HepG2 (cell line): Measurements from ENCODE around the gene MSMP. TPM values are rescaled to one million over a fixed set of nuclear protein-coding genes. Genes with fewer than 3 reads are reported as not detected.

Source experiments
- CBX1 ChIP-seq: IDR thresholded peaks from one replicate; pipeline ENCODE4 v1.6.1; 2016; ENCODE audit warnings: antibody characterized with exemption, low read depth
- CEBPG ChIP-seq: IDR thresholded peaks from 2 replicates; pipeline ENCODE4 v1.6.1; 2016
- ETV6 ChIP-seq: sonication (generic); formaldehyde crosslinking; conservative IDR thresholded peaks from 2 replicates; pipeline ENCODE4 v1.4.0; 2020; ENCODE audit warnings: missing genetic modification reagents
- GPN1 ChIP-seq: sonication (generic); formaldehyde crosslinking; IDR thresholded peaks from 2 replicates; pipeline ENCODE4 v1.5.1; 2020; ENCODE audit warnings: missing genetic modification reagents, borderline replicate concordance
- HCFC1 ChIP-seq: fragments of 150-350 bp; IDR thresholded peaks from 2 replicates; pipeline ENCODE4 v1.6.1; 2014; ENCODE audit warnings: low read depth, low read length
- HES4 ChIP-seq: sonication (generic); formaldehyde crosslinking; IDR thresholded peaks from 2 replicates; pipeline ENCODE4 v1.9.0; 2021; ENCODE audit warnings: mild to moderate bottlenecking, missing genetic modification reagents, borderline replicate concordance
- HNRNPLL ChIP-seq: fragments of 200-400 bp; formaldehyde crosslinking; IDR thresholded peaks from 2 replicates; pipeline ENCODE4 v1.6.1; 2017; ENCODE audit warnings: mild to moderate bottlenecking, low read depth, low read length; ENCODE audit not compliant: poor library complexity, severe bottlenecking
- HOXD1 ChIP-seq: sonication (generic); formaldehyde crosslinking; IDR thresholded peaks from 2 replicates; pipeline ENCODE4 v1.5.0; 2020; ENCODE audit warnings: missing genetic modification reagents
- KLF15 ChIP-seq: sonication (generic); formaldehyde crosslinking; IDR thresholded peaks from 2 replicates; pipeline ENCODE4 v1.8.1; 2023; ENCODE audit warnings: borderline replicate concordance, mild to moderate bottlenecking, inconsistent platforms, missing genetic modification reagents, mixed read lengths
- MIER3 ChIP-seq: IDR thresholded peaks from 2 replicates; pipeline ENCODE4 v1.6.1; 2016; ENCODE audit warnings: missing compliant biosample characterization, borderline replicate concordance
- PCBP1 ChIP-seq: fragments of 200-400 bp; formaldehyde crosslinking; IDR thresholded peaks from 2 replicates; pipeline ENCODE4 v1.6.1; 2017; ENCODE audit warnings: mild to moderate bottlenecking, low read depth, low read length, borderline replicate concordance
- ZFP41 ChIP-seq: sonication (generic); formaldehyde crosslinking; IDR thresholded peaks from 2 replicates; pipeline ENCODE4 v1.4.0; 2020; ENCODE audit warnings: mild to moderate bottlenecking, missing genetic modification reagents, borderline replicate concordance
- ZNF367 ChIP-seq: sonication (generic); formaldehyde crosslinking; IDR thresholded peaks from 2 replicates; pipeline ENCODE4 v1.4.0; 2020; ENCODE audit warnings: missing genetic modification reagents, borderline replicate concordance
- ZNF550 ChIP-seq: sonication (generic); formaldehyde crosslinking; IDR thresholded peaks from 2 replicates; pipeline ENCODE4 v1.4.0; 2020; ENCODE audit warnings: mild to moderate bottlenecking, missing genetic modification reagents, borderline replicate concordance
- ZNF674 ChIP-seq: sonication (generic); formaldehyde crosslinking; IDR thresholded peaks from 2 replicates; pipeline ENCODE4 v1.5.0; 2020; ENCODE audit warnings: low read depth, mild to moderate bottlenecking, missing genetic modification reagents
- polyA plus RNA-seq, 8 experiments: library from polyadenylated mRNA; depleted of rRNA in 3 of 8; stranded (reverse) in 7 of 8; unstranded in 1 of 8; fragments of >200 nt; fragmentation: Illumina TruSeq in 4 of 8; extraction: Trizol in 4 of 8; gene quantifications; 2 replicates each; pipeline versions ENCODE4 v1.2.1 to v1.2.3, GENCODE V29; 2011 to 2016; ENCODE audit warnings: low read depth in 4 of 8, missing spikeins in 1 of 8, mixed read lengths in 1 of 8; ENCODE audit not compliant: insufficient read depth in 1 of 8
- total RNA-seq, 5 experiments: library from RNA; depleted of rRNA; stranded (reverse); fragments of >200 nt; fragmentation: Illumina TruSeq; extraction: Trizol; gene quantifications; 2 replicates each; pipeline ENCODE4 v1.2.3, GENCODE V29; 2016; ENCODE audit warnings: low read depth in 1 of 5
- TF ChIP-seq, protein P1 (sequence below): sonication (generic); formaldehyde crosslinking; IDR thresholded peaks from 2 replicates; pipeline ENCODE4 v1.8.0; 2022; ENCODE audit warnings: mild to moderate bottlenecking, missing genetic modification reagents, borderline replicate concordance
- TF ChIP-seq, protein P2 (sequence below): IDR thresholded peaks from 2 replicates; pipeline ENCODE4 v1.6.1; 2016; ENCODE audit warnings: low read depth, control low read depth
- TF ChIP-seq, protein P3 (sequence below): sonication (generic); formaldehyde crosslinking; IDR thresholded peaks from 2 replicates; pipeline ENCODE4 v1.4.0; 2020; ENCODE audit warnings: missing genetic modification reagents; ENCODE audit errors: not compliant biosample characterization
- TF ChIP-seq, protein P4 (sequence below): sonication (generic); formaldehyde crosslinking; IDR thresholded peaks from 2 replicates; pipeline ENCODE4 v1.4.0; 2020; ENCODE audit warnings: missing genetic modification reagents, borderline replicate concordance
- TF ChIP-seq, protein P5 (sequence below): sonication (generic); formaldehyde crosslinking; IDR thresholded peaks from 2 replicates; pipeline ENCODE4 v1.5.0; 2020; ENCODE audit warnings: missing genetic modification reagents, mild to moderate bottlenecking, borderline replicate concordance
- TF ChIP-seq, protein P6 (sequence below): sonication (generic); formaldehyde crosslinking; conservative IDR thresholded peaks from 2 replicates; pipeline ENCODE4 v1.4.0; 2020; ENCODE audit warnings: missing genetic modification reagents

MSMP gene
- total and polyA plus RNA-seq, 2 of the 13 experiments (the other 11 are each of a cell fraction or from before 2014, with no cell fraction given): 0.24 to 0.46 TPM

DNA sequence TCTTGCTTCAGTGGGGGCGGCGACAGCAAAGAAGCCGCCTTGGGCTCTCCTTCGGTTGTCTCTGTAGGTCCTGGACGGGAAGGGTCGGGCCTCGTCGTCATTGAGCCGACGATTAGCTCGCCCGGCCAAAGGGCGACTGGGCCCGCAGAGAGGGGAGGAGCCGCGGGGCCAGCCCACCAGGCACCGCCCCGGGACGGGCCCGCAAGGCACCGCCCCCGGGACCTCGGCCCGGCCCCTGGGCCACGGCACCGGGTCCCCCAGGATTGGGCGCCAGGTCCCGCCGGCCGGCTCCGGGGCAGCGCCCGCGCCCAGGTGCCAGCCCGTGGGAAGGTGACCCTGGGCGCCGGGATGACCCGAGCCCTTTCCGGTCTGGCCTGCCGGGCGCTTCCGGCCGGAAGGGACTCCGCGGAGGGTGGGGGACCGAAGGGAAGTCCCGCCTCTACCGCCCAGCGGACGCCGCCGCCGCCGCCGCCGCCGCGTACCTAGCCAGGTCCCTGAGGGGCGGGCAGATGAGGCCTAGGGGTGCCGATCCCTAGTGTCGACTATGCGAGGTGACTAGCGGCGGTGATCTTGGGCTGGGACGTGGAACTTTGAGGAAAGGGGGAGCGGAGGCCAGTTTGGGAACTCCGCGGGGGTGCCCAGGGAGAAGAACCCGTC, 5.1 kb downstream of the MSMP start, which contains the start of the genes GBA2 and RGP1 (continued):
- TF ChIP-seq, protein P1, sequence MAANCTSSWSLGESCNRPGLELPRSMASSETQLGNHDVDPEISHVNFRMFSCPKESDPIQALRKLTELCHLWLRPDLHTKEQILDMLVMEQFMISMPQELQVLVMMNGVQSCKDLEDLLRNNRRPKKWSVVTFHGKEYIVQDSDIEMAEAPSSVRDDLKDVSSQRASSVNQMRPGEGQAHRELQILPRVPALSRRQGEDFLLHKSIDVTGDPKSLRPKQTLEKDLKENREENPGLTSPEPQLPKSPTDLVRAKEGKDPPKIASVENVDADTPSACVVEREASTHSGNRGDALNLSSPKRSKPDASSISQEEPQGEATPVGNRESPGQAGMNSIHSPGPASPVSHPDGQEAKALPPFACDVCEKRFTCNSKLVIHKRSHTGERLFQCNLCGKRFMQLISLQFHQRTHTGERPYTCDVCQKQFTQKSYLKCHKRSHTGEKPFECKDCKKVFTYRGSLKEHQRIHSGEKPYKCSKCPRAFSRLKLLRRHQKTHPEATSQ (CRISPR knock-in tag): no peak
- TF ChIP-seq HCFC1: peak; percentile 37; the same call in 1 of the 2 replicates
- no peak for TF ChIP-seq ZNF550
- no peak for TF ChIP-seq ETV6 (CRISPR knock-in tag)
- no peak for TF ChIP-seq ZNF367
- no peak for TF ChIP-seq CBX1
- peak; percentile 24; the same call in 1 of the 2 replicates for TF ChIP-seq HES4 (CRISPR knock-in tag)
- no peak for TF ChIP-seq ZFP41 (CRISPR knock-in tag)
- TF ChIP-seq CEBPG (CRISPR knock-in tag): 0 out of 2 replicates have a peak, but pooled peaks have one; percentile 3
- TF ChIP-seq ZNF674 (CRISPR knock-in tag): no peak
- no peak for TF ChIP-seq GPN1 (CRISPR knock-in tag)
- TF ChIP-seq KLF15 (CRISPR knock-in tag): no peak
- TF ChIP-seq MIER3 (CRISPR knock-in tag): no peak
- TF ChIP-seq, protein P2, sequence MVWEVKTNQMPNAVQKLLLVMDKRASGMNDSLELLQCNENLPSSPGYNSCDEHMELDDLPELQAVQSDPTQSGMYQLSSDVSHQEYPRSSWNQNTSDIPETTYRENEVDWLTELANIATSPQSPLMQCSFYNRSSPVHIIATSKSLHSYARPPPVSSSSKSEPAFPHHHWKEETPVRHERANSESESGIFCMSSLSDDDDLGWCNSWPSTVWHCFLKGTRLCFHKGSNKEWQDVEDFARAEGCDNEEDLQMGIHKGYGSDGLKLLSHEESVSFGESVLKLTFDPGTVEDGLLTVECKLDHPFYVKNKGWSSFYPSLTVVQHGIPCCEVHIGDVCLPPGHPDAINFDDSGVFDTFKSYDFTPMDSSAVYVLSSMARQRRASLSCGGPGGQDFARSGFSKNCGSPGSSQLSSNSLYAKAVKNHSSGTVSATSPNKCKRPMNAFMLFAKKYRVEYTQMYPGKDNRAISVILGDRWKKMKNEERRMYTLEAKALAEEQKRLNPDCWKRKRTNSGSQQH (CRISPR knock-in tag): peak; percentile 34; the same call in 1 of the 2 replicates
- TF ChIP-seq, protein P3, sequence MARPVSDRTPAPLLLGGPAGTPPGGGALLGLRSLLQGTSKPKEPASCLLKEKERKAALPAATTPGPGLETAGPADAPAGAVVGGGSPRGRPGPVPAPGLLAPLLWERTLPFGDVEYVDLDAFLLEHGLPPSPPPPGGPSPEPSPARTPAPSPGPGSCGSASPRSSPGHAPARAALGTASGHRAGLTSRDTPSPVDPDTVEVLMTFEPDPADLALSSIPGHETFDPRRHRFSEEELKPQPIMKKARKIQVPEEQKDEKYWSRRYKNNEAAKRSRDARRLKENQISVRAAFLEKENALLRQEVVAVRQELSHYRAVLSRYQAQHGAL: no peak
- no peak for TF ChIP-seq PCBP1
- TF ChIP-seq HOXD1: no peak
- peak; percentile 75 for TF ChIP-seq HNRNPLL
- TF ChIP-seq, protein P4, sequence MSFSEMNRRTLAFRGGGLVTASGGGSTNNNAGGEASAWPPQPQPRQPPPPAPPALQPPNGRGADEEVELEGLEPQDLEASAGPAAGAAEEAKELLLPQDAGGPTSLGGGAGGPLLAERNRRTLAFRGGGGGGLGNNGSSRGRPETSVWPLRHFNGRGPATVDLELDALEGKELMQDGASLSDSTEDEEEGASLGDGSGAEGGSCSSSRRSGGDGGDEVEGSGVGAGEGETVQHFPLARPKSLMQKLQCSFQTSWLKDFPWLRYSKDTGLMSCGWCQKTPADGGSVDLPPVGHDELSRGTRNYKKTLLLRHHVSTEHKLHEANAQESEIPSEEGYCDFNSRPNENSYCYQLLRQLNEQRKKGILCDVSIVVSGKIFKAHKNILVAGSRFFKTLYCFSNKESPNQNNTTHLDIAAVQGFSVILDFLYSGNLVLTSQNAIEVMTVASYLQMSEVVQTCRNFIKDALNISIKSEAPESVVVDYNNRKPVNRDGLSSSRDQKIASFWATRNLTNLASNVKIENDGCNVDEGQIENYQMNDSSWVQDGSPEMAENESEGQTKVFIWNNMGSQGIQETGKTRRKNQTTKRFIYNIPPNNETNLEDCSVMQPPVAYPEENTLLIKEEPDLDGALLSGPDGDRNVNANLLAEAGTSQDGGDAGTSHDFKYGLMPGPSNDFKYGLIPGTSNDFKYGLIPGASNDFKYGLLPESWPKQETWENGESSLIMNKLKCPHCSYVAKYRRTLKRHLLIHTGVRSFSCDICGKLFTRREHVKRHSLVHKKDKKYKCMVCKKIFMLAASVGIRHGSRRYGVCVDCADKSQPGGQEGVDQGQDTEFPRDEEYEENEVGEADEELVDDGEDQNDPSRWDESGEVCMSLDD (CRISPR knock-in tag): no peak
- TF ChIP-seq, protein P5, sequence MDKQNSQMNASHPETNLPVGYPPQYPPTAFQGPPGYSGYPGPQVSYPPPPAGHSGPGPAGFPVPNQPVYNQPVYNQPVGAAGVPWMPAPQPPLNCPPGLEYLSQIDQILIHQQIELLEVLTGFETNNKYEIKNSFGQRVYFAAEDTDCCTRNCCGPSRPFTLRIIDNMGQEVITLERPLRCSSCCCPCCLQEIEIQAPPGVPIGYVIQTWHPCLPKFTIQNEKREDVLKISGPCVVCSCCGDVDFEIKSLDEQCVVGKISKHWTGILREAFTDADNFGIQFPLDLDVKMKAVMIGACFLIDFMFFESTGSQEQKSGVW (CRISPR knock-in tag): no peak
- TF ChIP-seq, protein P6, sequence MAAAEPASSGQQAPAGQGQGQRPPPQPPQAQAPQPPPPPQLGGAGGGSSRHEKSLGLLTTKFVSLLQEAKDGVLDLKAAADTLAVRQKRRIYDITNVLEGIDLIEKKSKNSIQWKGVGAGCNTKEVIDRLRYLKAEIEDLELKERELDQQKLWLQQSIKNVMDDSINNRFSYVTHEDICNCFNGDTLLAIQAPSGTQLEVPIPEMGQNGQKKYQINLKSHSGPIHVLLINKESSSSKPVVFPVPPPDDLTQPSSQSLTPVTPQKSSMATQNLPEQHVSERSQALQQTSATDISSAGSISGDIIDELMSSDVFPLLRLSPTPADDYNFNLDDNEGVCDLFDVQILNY: no peak
